ENCODE results near the gene MRPL36. TPM values are rescaled to one million over a fixed set of nuclear protein-coding genes. Genes with fewer than 3 reads are reported as not detected.

Gene MRPL36
- total RNA-seq, 1 experiment from 2014 or later: 116 TPM

GRCh38 chr5:1842004-1842819, 42.6 kb upstream of the MRPL36 start:
- no peaks in the 10 kb centered on the region for H3F3A ChIP-seq (ENCODE audit: low read length, unreplicated experiment)
- H3K36me3 ChIP-seq (ENCODE audit: low read depth, low read length): no peaks in the 10 kb centered on the region
- no peaks in the 10 kb centered on the region for H3K9me3 ChIP-seq (ENCODE audit: low read length)
- TF ChIP-seq CTCF (conservative IDR thresholded peaks at IDR 0.05; ENCODE audit: low read depth, low read length) (no peak), EZH2 (IDR thresholded peaks at IDR 0.05; ENCODE audit: low read length, unreplicated experiment) (no peak), EZH2phosphoT487 (IDR thresholded peaks at IDR 0.05; ENCODE audit: borderline replicate concordance, low read length) (no peak)
- no peaks in the 10 kb centered on the region for H3K4me1 ChIP-seq (ENCODE audit: insufficient read depth, low read length)
- BruUV-seq (replicated peaks): no TSS peak
- POLR2A ChIA-PET (ENCODE audit: unreplicated experiment): no interaction called here
- peak; percentile 65 for DNase-seq
- CTCF ChIA-PET: no interaction called here
- H3K9me2 ChIP-seq (replicated peaks; ENCODE audit: low read length): no peaks in the 10 kb centered on the region
- 0 out of 2 replicates have a peak overlapping the region, but pooled peaks have one; percentile 15 for H2AFZ ChIP-seq (ENCODE audit: low read length)
- H3K27ac ChIP-seq (ENCODE audit: low read length): no peak overlapping the region
- no peak overlapping the region for H3K4me3 ChIP-seq (ENCODE audit: low read length)
- no peaks in the 10 kb centered on the region for H3K79me2 ChIP-seq (ENCODE audit: low read length)
- H3K4me2 ChIP-seq (ENCODE audit: low read length): 0 out of 2 replicates have a peak overlapping the region, but pooled peaks have one; percentile 0
- H3K27me3 ChIP-seq (ENCODE audit: low read length): no peaks in the 10 kb centered on the region; the same call in 1 of the 2 replicates
- intact Hi-C loops (cut with micrococcal nuclease): no loop called here
- H3K9ac ChIP-seq (ENCODE audit: low read length): no peak overlapping the region
- H4K20me1 ChIP-seq (ENCODE audit: low read length): no peaks in the 10 kb centered on the region
- ATAC-seq: peak; percentile 81

GRCh38 chr5:1840741-1841521, 41.3 kb upstream of the MRPL36 start:
- Histone ChIP-seq H3K4me3 (ENCODE audit: low read length) (no peak overlapping the region), H3K27me3 (ENCODE audit: low read length) (peaks cover 2% of the 10 kb centered on the region; the same call in 1 of the 2 replicates), H2AFZ (ENCODE audit: low read length) (no peak overlapping the region), H3K9me2 (replicated peaks; ENCODE audit: low read length) (no peaks in the 10 kb centered on the region), H4K20me1 (ENCODE audit: low read length) (no peaks in the 10 kb centered on the region), H3K4me2 (ENCODE audit: low read length) (no peak overlapping the region), H3K9ac (ENCODE audit: low read length) (no peak overlapping the region), H3K4me1 (ENCODE audit: insufficient read depth, low read length) (no peaks in the 10 kb centered on the region), H3K79me2 (ENCODE audit: low read length) (no peaks in the 10 kb centered on the region), H3F3A (ENCODE audit: low read length, unreplicated experiment) (no peaks in the 10 kb centered on the region), H3K9me3 (ENCODE audit: low read length) (no peaks in the 10 kb centered on the region), H3K27ac (ENCODE audit: low read length) (no peak overlapping the region), H3K36me3 (ENCODE audit: low read depth, low read length) (no peaks in the 10 kb centered on the region)
- DNase-seq (no peak), ATAC-seq (no peak)
- no TSS peak for BruUV-seq (replicated peaks)
- POLR2A ChIA-PET (ENCODE audit: unreplicated experiment): no interaction called here
- intact Hi-C loops (cut with micrococcal nuclease): no loop called here
- CTCF ChIA-PET: no interaction called here
- TF ChIP-seq EZH2 (IDR thresholded peaks at IDR 0.05; ENCODE audit: low read length, unreplicated experiment) (no peak), CTCF (conservative IDR thresholded peaks at IDR 0.05; ENCODE audit: low read depth, low read length) (no peak), EZH2phosphoT487 (IDR thresholded peaks at IDR 0.05; ENCODE audit: borderline replicate concordance, low read length) (no peak)
